SK-N-MC (cell line): ENCODE results near the gene EPOP.

Experiments
- EZH2 ChIP-seq: fragments of 200-600 bp; sonication (generic); IDR thresholded peaks from one replicate; pipeline ENCODE4 v1.6.1; 2017; ENCODE audit warnings: antibody characterized with exemption
- FOXP2 ChIP-seq: optimal IDR thresholded peaks from 2 replicates; pipeline ENCODE3; 2011; ENCODE audit warnings: mild to moderate bottlenecking, moderate library complexity; ENCODE audit not compliant: insufficient read depth; ENCODE audit errors: extremely low read length, control extremely low read depth
- POLR2AphosphoS5 ChIP-seq: IDR thresholded peaks from 2 replicates; pipeline ENCODE4 v1.6.1; 2012; ENCODE audit warnings: mild to moderate bottlenecking, low read depth, low read length, borderline replicate concordance

GRCh38 chr17:38705803-38706504 lies 31.2 kb upstream of the EPOP start:
- TF ChIP-seq EZH2 (no peak), POLR2AphosphoS5 (peak; percentile 30; the same call in 1 of the 2 replicates), FOXP2 (no peak)
